Fibroblast of skin of right quadriceps (primary cell): ENCODE data around the gene SDK1.

Experiments used
- DNase-seq: peaks from one replicate; pipeline ENCODE4 v3.0.0-alpha.2; 2013

SDK1 gene, protein sequence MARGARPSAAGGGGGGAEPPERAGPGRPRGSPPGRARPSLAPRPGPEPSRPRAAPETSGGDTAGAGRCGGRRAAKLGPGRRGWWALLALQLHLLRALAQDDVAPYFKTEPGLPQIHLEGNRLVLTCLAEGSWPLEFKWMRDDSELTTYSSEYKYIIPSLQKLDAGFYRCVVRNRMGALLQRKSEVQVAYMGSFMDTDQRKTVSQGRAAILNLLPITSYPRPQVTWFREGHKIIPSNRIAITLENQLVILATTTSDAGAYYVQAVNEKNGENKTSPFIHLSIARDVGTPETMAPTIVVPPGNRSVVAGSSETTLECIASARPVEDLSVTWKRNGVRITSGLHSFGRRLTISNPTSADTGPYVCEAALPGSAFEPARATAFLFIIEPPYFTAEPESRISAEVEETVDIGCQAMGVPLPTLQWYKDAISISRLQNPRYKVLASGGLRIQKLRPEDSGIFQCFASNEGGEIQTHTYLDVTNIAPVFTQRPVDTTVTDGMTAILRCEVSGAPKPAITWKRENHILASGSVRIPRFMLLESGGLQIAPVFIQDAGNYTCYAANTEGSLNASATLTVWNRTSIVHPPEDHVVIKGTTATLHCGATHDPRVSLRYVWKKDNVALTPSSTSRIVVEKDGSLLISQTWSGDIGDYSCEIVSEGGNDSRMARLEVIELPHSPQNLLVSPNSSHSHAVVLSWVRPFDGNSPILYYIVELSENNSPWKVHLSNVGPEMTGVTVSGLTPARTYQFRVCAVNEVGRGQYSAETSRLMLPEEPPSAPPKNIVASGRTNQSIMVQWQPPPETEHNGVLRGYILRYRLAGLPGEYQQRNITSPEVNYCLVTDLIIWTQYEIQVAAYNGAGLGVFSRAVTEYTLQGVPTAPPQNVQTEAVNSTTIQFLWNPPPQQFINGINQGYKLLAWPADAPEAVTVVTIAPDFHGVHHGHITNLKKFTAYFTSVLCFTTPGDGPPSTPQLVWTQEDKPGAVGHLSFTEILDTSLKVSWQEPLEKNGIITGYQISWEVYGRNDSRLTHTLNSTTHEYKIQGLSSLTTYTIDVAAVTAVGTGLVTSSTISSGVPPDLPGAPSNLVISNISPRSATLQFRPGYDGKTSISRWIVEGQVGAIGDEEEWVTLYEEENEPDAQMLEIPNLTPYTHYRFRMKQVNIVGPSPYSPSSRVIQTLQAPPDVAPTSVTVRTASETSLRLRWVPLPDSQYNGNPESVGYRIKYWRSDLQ (N-terminal part only)

GRCh38 chr7:3300651-3301448, at the start of gene SDK1:
Gene SDK1 (plus strand): TSS chr7:3301252. CDS start chr7:3301587, 335 bp downstream.
- peak; percentile 91 for DNase-seq

DNA sequence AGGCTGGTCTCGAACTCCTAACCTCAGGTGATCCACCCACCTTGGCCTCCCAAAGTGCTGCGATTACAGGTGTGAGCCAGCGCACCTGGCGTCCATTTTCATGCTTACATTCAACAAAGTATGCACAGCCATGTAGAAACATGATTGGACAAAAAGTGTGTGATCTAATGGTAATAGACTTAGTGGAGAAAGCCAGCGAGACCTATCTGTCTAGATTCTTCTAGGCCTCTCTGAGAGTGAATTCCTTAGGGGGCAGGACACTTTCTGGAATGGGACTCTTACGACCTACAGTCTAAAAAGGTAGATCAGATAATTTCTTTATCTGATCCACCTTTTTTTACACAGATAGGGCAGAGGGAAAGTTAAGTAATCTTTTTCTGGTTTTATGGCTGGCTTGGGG, 46.3 kb upstream of the SDK1 start:
- no peak for DNase-seq

GRCh38 chr7:3259711-3260400, 41.2 kb upstream of the SDK1 start:
- no peak for DNase-seq

DNA sequence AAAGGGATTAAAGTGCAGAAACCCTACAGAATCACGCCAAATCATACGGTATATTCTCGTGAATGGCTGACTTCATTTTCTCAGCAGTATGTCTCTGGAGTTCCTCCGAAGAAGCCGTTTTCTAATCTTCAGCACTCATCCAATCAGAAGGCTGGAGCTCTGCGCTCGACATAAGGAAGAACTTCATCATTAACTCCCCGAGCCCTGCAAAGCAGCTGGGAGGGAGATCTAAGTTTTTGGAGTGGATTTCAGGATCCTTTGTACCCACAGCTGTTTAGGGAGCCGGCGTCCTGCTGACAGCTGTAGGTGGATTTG, 40.7 kb upstream of the SDK1 start:
- DNase-seq: peak; percentile 49

GRCh38 chr7:3264693-3265339, 36.2 kb upstream of the SDK1 start:
- no peak for DNase-seq

DNA sequence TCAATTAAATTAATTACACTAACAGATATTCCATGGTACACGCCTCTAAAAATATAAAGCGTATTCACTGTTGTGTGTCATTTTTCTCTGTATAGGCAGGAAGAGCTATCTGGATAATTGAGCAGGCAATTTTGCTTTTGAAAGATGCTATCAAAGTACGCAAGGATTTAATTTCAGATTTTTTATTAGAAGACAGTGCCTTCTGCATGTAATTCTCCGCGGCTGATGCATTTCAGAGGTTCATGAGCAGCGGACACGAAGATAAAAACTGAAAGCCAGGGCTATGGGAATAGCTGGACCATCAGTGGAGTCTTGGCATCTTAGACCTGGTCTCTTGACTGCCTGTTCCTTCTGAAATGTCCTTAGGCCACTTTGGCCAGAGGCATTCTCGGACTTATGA, 35.7 kb upstream of the SDK1 start:
- DNase-seq: no peak

DNA sequence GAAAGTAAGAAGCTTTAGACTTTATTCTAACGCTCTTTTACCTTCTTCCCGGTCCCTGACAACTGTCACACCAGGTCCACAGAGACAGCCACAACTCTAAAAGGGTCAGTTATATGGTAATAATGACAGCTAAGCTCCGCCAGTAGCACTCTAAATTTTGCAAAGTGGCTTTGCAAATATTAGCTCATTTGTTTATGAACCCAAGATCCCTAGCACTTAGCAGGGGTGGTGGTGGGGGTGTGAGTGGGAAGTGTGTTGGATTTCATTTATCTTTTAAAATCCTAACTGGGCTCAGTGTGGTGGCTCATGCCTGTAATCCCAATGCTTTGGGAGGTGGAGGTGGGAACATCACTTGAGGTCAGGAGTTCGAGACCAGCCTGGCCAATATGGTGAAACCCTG, 34.8 kb upstream of the SDK1 start:
- no peak for DNase-seq

- DNase-seq: peak; percentile 74
Measured at GRCh38 chr7:3267966-3268690, 32.9 kb upstream of the SDK1 start.

- DNase-seq: no peak
Measured at GRCh38 chr7:3270362-3270761, 30.7 kb upstream of the SDK1 start.

- no peak for DNase-seq
Measured at GRCh38 chr7:3271298-3271697, 29.8 kb upstream of the SDK1 start.

- peak; percentile 41 for DNase-seq
Measured at GRCh38 chr7:3272691-3273141, 28.3 kb upstream of the SDK1 start.

- no peak for DNase-seq
Measured at GRCh38 chr7:3274131-3274530, 26.9 kb upstream of the SDK1 start.

- DNase-seq: no peak
Measured at GRCh38 chr7:3277604-3278572, 23.2 kb upstream of the SDK1 start.

- no peak for DNase-seq
Measured at GRCh38 chr7:3279147-3279818, 21.8 kb upstream of the SDK1 start.

GRCh38 chr7:3280445-3280844, 20.6 kb upstream of the SDK1 start:
- DNase-seq: no peak

DNA sequence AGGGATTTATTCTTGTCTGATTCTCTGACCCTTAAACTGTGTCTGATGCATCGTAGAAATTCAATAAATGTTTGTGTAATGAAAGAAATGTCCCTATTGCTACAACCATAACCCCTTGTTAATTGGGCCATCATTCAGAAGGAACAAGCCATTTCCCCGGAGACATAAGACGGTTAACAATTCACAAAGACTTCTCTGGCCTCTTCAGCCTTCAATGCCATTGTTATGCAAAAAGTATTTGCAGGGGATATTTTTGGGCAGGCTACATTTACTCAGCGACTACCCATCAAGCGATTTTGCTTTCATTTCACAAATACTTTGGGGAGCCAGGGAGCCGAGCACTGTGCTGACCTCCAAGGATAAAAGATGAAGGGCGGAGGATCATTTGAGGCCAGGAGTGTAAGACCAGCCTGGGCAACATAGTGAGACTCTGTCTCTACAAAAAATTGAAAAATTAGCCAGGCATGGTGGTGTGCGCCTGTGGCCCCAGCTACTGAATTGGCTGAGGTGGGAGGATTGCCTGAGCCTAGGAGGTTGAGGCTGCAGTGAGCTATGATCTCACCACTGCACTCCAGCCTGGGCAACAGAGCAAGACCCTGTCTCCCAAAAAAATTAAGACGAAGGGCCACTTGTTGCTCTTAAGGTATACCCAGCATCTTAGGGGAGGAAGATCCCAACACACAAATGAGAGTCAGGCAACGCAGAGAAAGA, 20.0 kb upstream of the SDK1 start:
- DNase-seq: no peak

- DNase-seq: no peak
Measured at GRCh38 chr7:3282457-3282856, 18.6 kb upstream of the SDK1 start.

DNA sequence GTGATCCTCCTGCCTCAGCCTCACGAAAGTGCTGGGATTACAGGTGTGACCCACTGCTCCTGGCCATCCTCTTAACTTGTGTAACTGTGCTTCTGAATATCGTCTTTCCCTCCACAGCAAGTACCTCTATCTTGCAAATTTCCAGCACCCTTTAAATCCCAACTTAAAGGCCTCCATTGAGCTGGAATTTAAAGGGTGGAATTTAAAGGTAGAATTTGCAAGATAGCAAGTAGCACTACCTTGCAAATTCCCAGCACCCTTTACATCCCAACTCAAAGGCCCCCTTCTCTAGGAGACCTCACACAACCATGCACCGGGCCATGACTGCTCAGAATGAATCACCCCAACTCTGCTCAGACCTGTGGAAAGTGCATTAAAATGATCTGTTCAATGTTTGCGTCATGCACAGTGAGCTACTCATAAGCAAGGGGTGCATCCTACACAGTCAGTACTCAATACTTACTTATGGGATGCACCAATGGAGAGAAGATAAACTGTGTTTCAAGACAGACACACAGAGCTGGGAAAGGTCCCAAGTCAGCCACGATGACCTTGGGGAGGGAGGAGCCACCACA, 17.8 kb upstream of the SDK1 start:
- DNase-seq: no peak
